NCI-H1092 (cell line): ENCODE measurements around the gene CHRNA9.
A peak's percentile ranks its signal among the peaks of the same experiment; 100 is the strongest.
"Not testable (repeated sequence)": the region's sequence is repeated elsewhere in the genome, so short reads cannot be mapped to it uniquely, and the experiment has no call there.

Experiments used
- DNase-seq: peaks from one replicate; lab custom pipeline; 2025; lab: John Stamatoyannopoulos, UW

CHRNA9 gene

GRCh38 chr4:40380647-40381046 is 45.5 kb downstream of the CHRNA9 start:
- no peak for DNase-seq

- no peak for DNase-seq
These were observed 53.1 kb downstream of the CHRNA9 start for GRCh38 chr4:40388239-40388638.

- DNase-seq = no peak
These were observed 54.9 kb downstream of the CHRNA9 start for GRCh38 chr4:40389986-40390385.

GRCh38 chr4:40392241-40392640 is 57.1 kb downstream of the CHRNA9 start:
- not testable (repeated sequence) for DNase-seq

GRCh38 chr4:40394236-40394635 is 59.1 kb downstream of the CHRNA9 start:
- DNase-seq = no peak

GRCh38 chr4:40395166-40395900 is 60.2 kb downstream of the CHRNA9 start:
- DNase-seq = peak; percentile 4

GRCh38 chr4:40395908-40396793 is 61.0 kb downstream of the CHRNA9 start:
- DNase-seq = peak; percentile 87

- DNase-seq = no peak
These were observed 64.4 kb downstream of the CHRNA9 start for GRCh38 chr4:40399578-40399977.

- no peak for DNase-seq
These were observed 66.0 kb downstream of the CHRNA9 start for GRCh38 chr4:40401096-40401495.

- DNase-seq = no peak
These were observed 66.5 kb downstream of the CHRNA9 start for GRCh38 chr4:40401631-40402030.

- no peak for DNase-seq
These were observed 67.4 kb downstream of the CHRNA9 start for GRCh38 chr4:40402556-40402955.

- DNase-seq = no peak
These were observed 67.9 kb downstream of the CHRNA9 start for GRCh38 chr4:40403081-40403480.
